Fibroblast of mammary gland (primary cell): Measurements from ENCODE around the gene ITPR3.

Experiments used
- DNase-seq: peaks from one replicate; pipeline ENCODE4 v3.0.0-alpha.2; 2010; ENCODE audit warnings: low read depth
- H3K4me3 ChIP-seq: 2 replicates; pipeline ENCODE4 v1.5.1; 2011; ENCODE audit warnings: low read depth, mild to moderate bottlenecking, low read length, moderate library complexity; ENCODE audit not compliant: control insufficient read depth
- TF ChIP-seq, protein P1 (sequence below): conservative IDR thresholded peaks from 2 replicates; pipeline ENCODE4 v1.5.1; 2011; ENCODE audit warnings: low read depth, low read length, inconsistent platforms; ENCODE audit not compliant: control insufficient read depth, insufficient read depth

The ITPR3 gene

DNA sequence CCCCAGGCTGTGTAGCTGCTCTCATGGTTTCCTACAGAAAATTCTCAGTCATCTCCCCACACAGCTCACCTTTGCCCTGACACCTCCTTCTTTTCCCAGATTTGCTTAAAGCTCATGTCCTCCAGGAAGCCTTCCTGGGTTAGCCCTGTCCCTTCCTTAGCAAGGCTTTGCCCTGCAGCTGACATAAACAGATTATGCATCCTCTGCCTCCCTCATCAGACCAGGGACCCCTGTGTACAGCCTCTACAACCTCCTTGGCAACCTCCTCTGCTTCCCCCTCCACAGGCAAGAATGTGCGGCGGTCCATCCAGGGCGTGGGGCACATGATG, 50.6 kb downstream of the ITPR3 start:
- H3K4me3 ChIP-seq: no peak overlapping the region
- DNase-seq: no peak
- TF ChIP-seq, protein P1, sequence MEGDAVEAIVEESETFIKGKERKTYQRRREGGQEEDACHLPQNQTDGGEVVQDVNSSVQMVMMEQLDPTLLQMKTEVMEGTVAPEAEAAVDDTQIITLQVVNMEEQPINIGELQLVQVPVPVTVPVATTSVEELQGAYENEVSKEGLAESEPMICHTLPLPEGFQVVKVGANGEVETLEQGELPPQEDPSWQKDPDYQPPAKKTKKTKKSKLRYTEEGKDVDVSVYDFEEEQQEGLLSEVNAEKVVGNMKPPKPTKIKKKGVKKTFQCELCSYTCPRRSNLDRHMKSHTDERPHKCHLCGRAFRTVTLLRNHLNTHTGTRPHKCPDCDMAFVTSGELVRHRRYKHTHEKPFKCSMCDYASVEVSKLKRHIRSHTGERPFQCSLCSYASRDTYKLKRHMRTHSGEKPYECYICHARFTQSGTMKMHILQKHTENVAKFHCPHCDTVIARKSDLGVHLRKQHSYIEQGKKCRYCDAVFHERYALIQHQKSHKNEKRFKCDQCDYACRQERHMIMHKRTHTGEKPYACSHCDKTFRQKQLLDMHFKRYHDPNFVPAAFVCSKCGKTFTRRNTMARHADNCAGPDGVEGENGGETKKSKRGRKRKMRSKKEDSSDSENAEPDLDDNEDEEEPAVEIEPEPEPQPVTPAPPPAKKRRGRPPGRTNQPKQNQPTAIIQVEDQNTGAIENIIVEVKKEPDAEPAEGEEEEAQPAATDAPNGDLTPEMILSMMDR: no peak

DNA sequence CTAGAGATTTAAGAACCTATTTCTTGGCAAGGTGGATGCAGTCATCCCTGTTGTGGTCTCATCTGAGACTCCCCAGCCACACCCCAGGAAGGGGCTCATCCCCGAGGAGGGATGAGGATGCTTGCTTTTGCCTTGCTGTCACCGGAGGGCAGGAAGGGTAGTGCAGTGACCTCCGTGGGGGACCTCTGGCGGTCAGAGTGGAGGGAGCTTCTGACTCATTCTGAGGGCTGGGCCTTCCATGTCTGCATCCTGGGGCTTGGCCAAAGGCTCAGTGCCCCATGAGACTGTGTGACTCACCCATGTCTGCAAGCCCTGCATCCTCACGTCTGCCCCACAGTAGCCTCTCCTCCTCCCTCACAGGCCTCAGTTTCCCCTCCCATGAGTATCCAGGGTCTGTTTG, 51.7 kb downstream of the ITPR3 start:
- peak; percentile 97 for DNase-seq
- TF ChIP-seq, protein P1: peak; percentile 61

DNA sequence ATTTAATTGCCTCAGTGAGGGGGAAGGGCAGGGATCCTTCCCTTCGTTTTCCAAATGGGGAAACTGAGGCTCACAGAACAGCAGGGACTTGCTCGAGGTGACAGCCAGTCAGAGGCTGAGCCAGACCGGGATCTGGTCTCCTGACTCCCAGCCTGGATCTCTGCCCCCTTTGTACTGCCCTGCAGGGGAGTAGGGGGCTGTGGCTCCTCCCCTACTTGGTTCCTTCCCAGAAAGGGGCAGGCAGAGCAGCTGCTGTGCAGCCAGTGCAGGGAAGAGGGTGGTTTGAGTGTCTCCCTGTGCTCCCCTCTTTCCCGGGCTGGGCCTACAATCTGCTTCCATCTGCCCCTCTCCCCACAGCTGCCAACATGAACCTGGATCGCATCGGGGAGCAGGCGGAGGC, 52.7 kb downstream of the ITPR3 start:
- TF ChIP-seq, protein P1: no peak
- no peak for DNase-seq
- H3K4me3 ChIP-seq: no peak overlapping the region

More for the DNA sequence above, 51.7 kb downstream of the ITPR3 start:
- no peak overlapping the region for H3K4me3 ChIP-seq

DNA sequence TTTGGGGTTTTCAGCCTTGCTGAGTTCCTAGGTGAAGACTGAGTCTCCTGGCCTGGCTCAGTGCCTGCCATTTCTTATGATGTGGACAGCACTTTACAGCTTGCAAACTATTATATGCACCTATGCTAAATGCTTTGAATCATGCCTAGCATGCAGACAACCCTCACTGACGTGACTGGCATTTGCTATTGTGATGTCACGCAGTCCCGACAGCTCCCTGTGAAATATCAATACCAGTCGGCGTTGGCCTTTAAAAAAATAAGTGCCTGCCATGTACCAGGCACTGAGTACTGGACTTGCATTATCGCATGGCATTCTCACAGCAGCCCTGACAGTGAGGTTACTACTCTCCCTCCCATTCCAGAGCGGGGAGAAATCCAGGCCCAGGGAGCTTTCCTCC, 54.8 kb downstream of the ITPR3 start:
- TF ChIP-seq, protein P1: no peak
- no peak overlapping the region for H3K4me3 ChIP-seq

DNA sequence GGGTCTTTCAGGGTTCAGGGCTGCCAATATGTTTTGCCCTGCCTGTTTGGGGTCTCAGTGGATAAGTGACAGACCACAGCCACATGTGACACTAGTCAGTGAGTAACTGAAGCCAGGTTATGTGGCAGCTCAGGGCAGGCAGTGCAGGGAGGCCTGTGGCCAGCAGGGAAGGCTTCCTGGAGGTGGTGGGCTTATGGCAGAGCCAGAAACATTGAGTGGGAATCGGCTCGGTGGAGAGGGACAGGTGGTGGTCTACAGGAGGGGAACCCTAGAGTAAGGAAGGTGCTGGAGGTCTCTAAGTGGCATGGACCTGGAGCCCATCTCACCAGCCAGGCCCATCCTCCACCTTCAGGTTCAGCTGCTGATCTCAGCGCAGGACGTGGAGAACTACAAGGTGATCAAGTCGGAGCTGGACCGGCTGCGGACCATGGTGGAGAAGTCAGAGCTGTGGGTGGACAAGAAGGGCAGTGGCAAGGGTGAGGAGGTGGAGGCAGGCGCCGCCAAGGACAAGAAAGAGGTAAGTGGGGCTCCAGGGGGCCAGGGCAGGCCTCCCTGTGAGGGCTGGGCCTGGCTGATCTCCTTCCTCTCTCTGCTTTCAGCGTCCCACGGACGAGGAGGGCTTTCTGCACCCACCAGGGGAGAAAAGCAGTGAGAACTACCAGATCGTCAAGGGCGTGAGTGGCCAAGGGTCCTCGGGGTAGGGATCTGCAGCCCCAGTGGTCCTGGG, 55.5 kb downstream of the ITPR3 start:
- no peak overlapping the region for H3K4me3 ChIP-seq
- TF ChIP-seq, protein P1: no peak
- no peak for DNase-seq

More for the DNA sequence above, 54.8 kb downstream of the ITPR3 start:
- no peak for DNase-seq

DNA sequence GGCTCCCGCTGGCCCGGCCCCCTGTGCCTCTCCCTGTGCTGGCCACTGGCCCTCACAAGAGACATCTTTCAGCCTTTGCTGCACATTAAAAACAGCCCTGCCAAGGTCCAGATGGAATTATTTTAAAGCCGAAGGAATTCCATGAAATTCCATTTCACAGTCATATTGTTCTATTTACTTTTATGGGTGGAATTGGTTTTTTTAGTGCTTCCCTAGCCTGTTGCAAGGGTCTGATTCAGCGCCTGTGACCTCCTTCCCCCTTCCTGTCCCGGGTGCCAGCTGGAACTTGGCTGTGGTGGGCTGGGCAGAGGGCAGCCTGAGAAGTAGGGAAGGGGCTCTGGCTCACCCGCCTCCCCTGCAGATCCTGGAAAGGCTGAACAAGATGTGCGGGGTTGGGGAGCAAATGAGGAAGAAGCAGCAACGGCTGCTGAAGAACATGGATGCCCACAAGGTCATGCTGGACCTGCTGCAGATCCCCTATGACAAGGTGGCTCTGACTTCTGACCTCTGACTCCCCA, 56.1 kb downstream of the ITPR3 start:
- no peak overlapping the region for H3K4me3 ChIP-seq
- TF ChIP-seq, protein P1: no peak
- DNase-seq: peak; percentile 55

DNA sequence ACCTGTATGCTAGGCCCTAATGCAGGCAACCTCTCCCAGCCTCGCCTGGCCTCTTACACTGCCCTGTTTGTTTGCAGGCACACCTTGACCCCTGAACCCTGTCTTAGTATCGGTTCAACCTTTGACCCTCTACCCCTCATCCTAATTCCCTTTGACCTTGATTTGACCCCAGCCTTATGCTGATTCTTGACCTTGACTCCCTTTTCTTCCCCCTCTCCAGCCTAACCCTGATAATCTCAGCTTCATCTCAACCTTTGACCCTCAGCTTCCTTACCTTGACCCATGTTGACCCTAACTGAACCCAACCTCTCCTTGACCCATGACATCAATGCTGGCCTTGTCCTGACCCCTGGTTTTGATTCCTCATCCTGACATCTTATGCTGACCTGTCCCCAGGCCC, 56.6 kb downstream of the ITPR3 start:
- H3K4me3 ChIP-seq: no peak overlapping the region
- TF ChIP-seq, protein P1: no peak
- no peak for DNase-seq
